Activated T-cell treated with anti-CD3 and anti-CD28 coated beads, Interleukin-2, amount 50 U/mL, for 24 hours (primary cell): ENCODE results near the gene CCL26.

ENCODE experiments used
- DNase-seq: peaks from one replicate; pipeline ENCODE4 v3.0.0-alpha.2; 2020
- H3K27ac Mint-ChIP-seq: 2 replicates; pipeline ENCODE4 v1.8.0; 2020; ENCODE audit warnings: mild to moderate bottlenecking, mixed read lengths
- H3K27me3 Mint-ChIP-seq: 2 replicates; pipeline ENCODE4 v1.8.0; 2020; ENCODE audit warnings: mixed read lengths
- H3K36me3 Mint-ChIP-seq: 2 replicates; pipeline ENCODE4 v1.8.0; 2020; ENCODE audit warnings: low read depth, mixed read lengths
- H3K4me1 Mint-ChIP-seq: 2 replicates; pipeline ENCODE4 v1.8.0; 2020; ENCODE audit warnings: low read depth, mixed read lengths
- H3K4me3 Mint-ChIP-seq: 2 replicates; pipeline ENCODE4 v1.8.0; 2020; ENCODE audit warnings: mild to moderate bottlenecking, moderate library complexity, mixed read lengths
- H3K9me3 Mint-ChIP-seq: 2 replicates; pipeline ENCODE4 v1.8.0; 2020; ENCODE audit warnings: mixed read lengths

Gene CCL26

GRCh38 chr7:75721426-75721825 lies 50.6 kb downstream of the CCL26 start:
- H3K36me3 Mint-ChIP-seq = no peaks in the 10 kb centered on the region
- H3K27ac Mint-ChIP-seq = no peak overlapping the region
- no peaks in the 10 kb centered on the region for H3K9me3 Mint-ChIP-seq
- no peaks in the 10 kb centered on the region for H3K27me3 Mint-ChIP-seq
- no peaks in the 10 kb centered on the region for H3K4me1 Mint-ChIP-seq
- DNase-seq = no peak
- H3K4me3 Mint-ChIP-seq = no peak overlapping the region

DNA sequence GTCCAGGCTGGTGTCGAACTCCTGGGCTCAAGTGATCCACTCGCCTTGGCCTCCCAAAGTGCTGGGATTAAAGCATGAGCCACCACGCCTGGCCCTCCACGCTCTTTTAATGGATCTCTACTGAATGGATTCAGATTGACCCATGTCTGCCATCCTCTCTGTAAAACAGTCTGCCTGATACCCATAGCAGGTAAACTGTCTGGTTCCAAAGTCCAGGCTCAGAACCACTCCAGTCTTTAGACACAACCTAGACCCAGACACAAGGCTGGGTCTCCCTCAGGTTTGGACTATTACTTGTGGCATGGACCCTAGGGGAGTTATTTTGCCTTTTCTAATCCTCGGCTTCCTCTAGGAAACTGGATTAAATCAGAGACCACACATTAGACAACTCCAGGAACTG lies 52.4 kb downstream of the CCL26 start:
- Mint-ChIP-seq H3K4me1 (no peaks in the 10 kb centered on the region), H3K27me3 (peaks cover 2% of the 10 kb centered on the region), H3K36me3 (no peaks in the 10 kb centered on the region), H3K27ac (no peak overlapping the region), H3K4me3 (no peak overlapping the region), H3K9me3 (no peaks in the 10 kb centered on the region)
- DNase-seq = no peak
